ENCODE data around the gene ENO4.

ENO4 gene

DNA sequence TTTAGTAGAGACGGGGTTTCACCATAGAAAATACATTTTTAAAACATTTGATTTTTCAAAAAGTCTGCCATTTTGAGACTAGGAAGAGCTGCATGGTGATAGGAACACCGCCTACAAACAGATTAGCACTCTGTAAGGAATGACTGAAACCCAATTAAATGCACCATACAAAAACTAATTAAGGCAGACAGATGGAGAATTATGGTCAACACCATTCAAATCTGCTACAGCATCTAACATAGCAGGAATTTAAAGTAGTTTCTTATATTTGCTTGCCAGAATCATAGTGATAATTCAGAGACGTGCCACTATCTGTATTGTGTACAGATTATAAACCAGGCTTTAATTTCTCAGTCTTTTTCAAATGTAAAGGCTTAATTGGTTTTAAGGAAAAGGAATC lies 68.2 kb downstream of the ENO4 start:
- no peak for DNase-seq (ENCODE audit: low spot score)

DNA sequence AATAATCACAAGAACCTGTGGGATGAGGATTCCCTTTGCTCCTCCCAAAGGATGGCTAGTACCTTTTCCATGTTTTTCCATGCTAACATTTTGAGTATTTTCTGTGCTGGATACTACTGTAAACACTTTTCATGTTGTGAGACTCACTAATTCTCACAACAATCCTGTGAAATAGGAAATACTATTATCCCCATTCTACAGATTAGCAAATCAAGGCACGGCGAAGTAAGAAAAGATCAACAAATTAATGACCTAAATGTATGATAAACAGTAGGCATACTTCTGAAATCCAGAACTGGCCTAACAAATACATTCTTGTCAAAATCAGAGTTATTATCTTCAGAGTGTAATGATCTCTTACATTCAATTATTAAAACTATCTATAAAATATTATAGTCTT lies 69.3 kb downstream of the ENO4 start:
- DNase-seq (ENCODE audit: low spot score): no peak

DNA sequence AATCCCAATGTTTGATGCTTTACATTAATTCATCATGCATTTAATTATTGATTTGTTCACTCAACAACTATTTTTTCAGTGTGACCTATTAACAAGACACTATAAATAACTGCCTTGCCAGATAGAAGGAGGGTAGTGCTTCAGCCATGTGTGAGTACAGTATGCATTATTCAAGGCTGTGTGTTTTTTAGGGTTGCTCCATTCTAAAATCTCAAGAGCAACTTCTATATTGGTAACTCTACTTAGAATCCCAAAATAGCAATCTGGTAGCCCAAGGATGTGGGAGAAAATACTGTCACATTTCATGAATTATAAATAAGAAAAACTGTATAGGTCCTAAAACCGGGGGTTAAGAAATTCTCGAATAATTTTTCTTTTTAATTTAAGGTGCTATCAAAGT lies 69.9 kb downstream of the ENO4 start:
- no peak for DNase-seq (ENCODE audit: low spot score)

DNA sequence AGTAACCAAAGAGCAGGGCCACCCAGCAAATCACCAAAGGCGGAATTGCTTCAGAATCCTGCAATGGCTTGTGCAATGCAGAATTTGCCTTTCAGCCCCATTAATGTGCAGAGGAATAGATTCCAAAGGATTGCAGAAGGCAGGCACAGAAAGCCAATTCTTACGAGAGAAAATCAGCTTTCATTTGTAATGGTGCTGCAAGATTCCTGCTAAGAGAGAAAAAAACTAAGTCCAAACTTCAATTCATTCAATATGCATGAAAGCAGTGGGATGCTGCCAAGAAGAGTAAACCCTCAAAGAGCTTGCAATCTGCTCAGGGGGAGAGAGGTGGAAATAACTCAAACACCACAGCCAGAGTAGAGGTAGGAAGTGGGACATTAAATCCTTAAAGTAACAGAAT lies 70.4 kb downstream of the ENO4 start:
- DNase-seq (ENCODE audit: low spot score): no peak

DNA sequence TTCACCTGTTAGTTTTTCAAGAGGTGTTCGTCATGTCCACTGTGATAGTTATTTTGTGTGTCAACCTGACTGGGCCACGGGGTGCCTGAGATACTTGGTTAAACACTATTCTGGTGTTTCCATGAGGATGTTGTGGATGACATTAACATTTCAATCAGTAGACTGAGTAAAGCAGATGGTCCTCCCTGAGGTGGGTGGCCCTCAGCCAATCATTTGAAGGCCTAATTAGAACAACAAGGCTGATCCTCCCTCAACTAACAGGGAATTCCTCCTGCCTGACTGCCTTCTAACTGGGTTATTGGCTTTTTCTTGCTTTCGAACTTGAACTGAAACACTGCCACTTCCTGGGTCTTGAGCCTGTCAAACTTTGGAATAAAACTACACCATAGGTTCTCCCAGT lies 75.8 kb downstream of the ENO4 start:
- DNase-seq (ENCODE audit: low spot score): no peak

DNA sequence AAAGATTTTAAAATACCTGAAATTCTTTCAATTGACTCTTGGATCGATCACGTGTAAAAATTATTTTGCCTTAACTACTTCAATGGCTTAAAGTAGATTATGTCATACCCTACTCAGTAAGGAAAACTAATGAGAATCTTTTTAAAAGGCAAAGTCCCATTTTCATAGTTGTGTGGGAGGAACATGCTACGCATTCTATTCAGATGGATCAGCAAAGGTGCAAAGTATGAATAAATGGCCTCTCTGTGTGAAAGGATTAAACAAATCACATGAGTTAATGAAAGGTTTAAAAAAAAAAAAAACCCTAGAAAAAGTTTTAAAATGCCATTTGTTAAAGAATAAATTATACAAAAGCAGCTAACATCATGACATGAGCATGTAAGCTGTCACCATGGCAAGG lies 77.1 kb downstream of the ENO4 start:
- DNase-seq (ENCODE audit: low spot score): no peak

DNA sequence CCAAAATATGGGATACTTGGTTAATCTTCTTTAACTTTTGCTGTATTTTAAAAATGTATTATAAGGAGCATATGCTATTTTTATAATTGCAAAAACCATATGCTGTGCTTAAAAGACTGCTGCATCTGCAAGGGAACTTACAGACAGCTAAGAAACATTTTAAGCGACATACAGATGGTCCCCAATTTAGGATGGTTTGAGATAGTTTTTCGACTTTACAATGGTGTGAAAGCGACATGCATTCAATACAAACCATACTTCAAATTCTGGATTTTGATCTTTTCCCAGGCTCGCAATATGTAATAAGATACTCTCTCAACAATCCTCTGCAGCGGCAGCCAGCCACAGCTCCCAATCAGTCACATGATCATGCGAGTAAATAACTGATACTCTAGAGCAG lies 82.5 kb downstream of the ENO4 start:
- DNase-seq (ENCODE audit: low spot score): no peak

Data from germinal center (tissue), 1 donor.